ENCODE data around the gene RDH14.

- TF ChIP-seq, protein P1, sequence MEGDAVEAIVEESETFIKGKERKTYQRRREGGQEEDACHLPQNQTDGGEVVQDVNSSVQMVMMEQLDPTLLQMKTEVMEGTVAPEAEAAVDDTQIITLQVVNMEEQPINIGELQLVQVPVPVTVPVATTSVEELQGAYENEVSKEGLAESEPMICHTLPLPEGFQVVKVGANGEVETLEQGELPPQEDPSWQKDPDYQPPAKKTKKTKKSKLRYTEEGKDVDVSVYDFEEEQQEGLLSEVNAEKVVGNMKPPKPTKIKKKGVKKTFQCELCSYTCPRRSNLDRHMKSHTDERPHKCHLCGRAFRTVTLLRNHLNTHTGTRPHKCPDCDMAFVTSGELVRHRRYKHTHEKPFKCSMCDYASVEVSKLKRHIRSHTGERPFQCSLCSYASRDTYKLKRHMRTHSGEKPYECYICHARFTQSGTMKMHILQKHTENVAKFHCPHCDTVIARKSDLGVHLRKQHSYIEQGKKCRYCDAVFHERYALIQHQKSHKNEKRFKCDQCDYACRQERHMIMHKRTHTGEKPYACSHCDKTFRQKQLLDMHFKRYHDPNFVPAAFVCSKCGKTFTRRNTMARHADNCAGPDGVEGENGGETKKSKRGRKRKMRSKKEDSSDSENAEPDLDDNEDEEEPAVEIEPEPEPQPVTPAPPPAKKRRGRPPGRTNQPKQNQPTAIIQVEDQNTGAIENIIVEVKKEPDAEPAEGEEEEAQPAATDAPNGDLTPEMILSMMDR (conservative IDR thresholded peaks at IDR 0.05; ENCODE audit: low read depth, low read length), result no peak
- no peak for TF ChIP-seq RAD21 (IDR thresholded peaks at IDR 0.05; ENCODE audit: low read length)
- TF ChIP-seq, protein P2, sequence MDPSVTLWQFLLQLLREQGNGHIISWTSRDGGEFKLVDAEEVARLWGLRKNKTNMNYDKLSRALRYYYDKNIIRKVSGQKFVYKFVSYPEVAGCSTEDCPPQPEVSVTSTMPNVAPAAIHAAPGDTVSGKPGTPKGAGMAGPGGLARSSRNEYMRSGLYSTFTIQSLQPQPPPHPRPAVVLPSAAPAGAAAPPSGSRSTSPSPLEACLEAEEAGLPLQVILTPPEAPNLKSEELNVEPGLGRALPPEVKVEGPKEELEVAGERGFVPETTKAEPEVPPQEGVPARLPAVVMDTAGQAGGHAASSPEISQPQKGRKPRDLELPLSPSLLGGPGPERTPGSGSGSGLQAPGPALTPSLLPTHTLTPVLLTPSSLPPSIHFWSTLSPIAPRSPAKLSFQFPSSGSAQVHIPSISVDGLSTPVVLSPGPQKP (IDR thresholded peaks at IDR 0.05; ENCODE audit: borderline replicate concordance, low read depth, low read length), result no peak
Measured at GRCh38 chr2:18566145-18566769, 5.8 kb upstream of the RDH14 start.

Measured in IMR-90 (cell line).